Glutamatergic neuron (in vitro differentiated cells): Measurements from ENCODE around the gene TOX2. TPM values are rescaled to one million over a fixed set of nuclear protein-coding genes. Genes with fewer than 3 reads are reported as not detected.

ENCODE experiments used
- DNase-seq: peaks from one replicate; pipeline ENCODE4 v3.0.0; 2022
- H3K27ac Mint-ChIP-seq: one replicate; pipeline ENCODE4 v1.8.0; 2020; ENCODE audit warnings: mild to moderate bottlenecking, mixed read lengths, inconsistent platforms; ENCODE audit not compliant: unreplicated experiment
- H3K27me3 Mint-ChIP-seq: one replicate; pipeline ENCODE4 v1.8.0; 2020; ENCODE audit warnings: mild to moderate bottlenecking, moderate library complexity, mixed read lengths, inconsistent platforms; ENCODE audit not compliant: unreplicated experiment
- H3K36me3 Mint-ChIP-seq: one replicate; pipeline ENCODE4 v1.8.0; 2020; ENCODE audit warnings: mild to moderate bottlenecking, mixed read lengths, inconsistent platforms; ENCODE audit not compliant: unreplicated experiment
- H3K4me1 Mint-ChIP-seq: one replicate; pipeline ENCODE4 v1.8.0; 2020; ENCODE audit warnings: mild to moderate bottlenecking, low read depth, mixed read lengths, inconsistent platforms; ENCODE audit not compliant: unreplicated experiment
- H3K4me3 Mint-ChIP-seq: one replicate; pipeline ENCODE4 v1.8.0; 2020; ENCODE audit warnings: mild to moderate bottlenecking, mixed read lengths, inconsistent platforms; ENCODE audit not compliant: unreplicated experiment
- H3K9me3 Mint-ChIP-seq: one replicate; pipeline ENCODE4 v1.8.0; 2020; ENCODE audit warnings: mild to moderate bottlenecking, moderate library complexity, mixed read lengths, inconsistent platforms; ENCODE audit not compliant: unreplicated experiment
- total RNA-seq: library from RNA; stranded (reverse); fragmentation: NEBNext Ultra II Directional; extraction: Animal tissue kit (Norgen Biotek cat#: 25700); gene quantifications from one replicate; pipeline ENCODE4 v1.2.1, GENCODE V29; 2021; ENCODE audit not compliant: unreplicated experiment
- TF ChIP-seq, protein P1 (sequence below): fragments of 200-600 bp; sonication (generic); IDR thresholded peaks from one replicate; pipeline ENCODE4 v1.5.0; 2021; ENCODE audit not compliant: partially characterized antibody, unreplicated experiment

The TOX2 gene
- total RNA-seq, 1 donor from 2014 or later = 11.0 TPM

DNA sequence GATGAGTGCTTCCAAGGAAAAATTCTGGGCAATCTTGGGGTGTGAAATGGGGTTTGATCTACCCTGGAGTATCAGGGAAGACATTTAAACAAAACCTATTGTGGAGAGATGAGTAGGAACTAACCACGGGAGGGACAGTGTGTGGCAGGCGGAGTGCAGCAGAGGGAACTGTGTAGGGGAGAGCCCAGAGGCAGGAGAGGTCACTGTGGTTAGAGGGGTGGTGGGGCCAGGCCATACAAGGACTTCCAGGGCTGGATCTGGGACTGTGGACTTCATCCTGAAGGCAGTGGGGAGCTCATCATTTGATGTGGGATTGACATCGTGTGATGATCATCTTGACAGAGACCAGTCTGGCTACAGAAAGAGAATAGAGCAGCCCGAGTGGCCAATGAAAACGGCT, 89.0 kb downstream of the TOX2 start:
- Mint-ChIP-seq H3K4me1 (no peaks in the 10 kb centered on the region), H3K36me3 (peaks cover 10% of the 10 kb centered on the region), H3K9me3 (peaks cover 1% of the 10 kb centered on the region), H3K4me3 (no peak overlapping the region), H3K27ac (no peak overlapping the region), H3K27me3 (no peaks in the 10 kb centered on the region)
- no peak for DNase-seq
- TF ChIP-seq, protein P1, sequence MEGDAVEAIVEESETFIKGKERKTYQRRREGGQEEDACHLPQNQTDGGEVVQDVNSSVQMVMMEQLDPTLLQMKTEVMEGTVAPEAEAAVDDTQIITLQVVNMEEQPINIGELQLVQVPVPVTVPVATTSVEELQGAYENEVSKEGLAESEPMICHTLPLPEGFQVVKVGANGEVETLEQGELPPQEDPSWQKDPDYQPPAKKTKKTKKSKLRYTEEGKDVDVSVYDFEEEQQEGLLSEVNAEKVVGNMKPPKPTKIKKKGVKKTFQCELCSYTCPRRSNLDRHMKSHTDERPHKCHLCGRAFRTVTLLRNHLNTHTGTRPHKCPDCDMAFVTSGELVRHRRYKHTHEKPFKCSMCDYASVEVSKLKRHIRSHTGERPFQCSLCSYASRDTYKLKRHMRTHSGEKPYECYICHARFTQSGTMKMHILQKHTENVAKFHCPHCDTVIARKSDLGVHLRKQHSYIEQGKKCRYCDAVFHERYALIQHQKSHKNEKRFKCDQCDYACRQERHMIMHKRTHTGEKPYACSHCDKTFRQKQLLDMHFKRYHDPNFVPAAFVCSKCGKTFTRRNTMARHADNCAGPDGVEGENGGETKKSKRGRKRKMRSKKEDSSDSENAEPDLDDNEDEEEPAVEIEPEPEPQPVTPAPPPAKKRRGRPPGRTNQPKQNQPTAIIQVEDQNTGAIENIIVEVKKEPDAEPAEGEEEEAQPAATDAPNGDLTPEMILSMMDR = no peak

DNA sequence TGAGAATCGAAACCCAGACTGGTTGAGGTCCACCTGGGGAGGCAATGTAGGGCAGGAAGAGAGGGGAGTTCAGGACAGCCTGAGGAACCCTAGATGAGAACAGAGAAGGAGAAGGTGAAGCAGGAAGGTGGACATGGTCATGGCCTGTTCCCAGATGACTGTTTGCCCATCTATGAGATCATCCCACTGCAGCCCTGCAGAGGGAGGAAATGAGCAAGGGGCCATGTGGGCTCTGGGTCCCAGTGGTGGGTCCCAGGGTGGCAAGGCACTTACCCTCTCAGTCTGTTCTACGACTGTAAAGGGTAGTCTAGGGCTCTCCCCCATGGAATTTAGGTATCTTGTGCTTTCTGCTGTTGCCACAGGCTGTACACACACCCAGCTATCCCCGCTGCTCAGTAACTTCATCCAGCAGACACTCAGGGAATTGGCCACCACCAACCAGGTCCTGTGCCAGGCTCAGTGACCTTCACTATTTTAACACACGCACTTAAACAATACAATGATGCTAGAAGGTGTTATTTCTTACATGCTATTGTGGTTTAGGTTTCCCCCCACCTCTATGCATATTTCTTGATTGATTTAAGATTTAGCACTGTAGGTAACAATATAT, 89.8 kb downstream of the TOX2 start:
- H3K4me3 Mint-ChIP-seq = no peak overlapping the region
- no peaks in the 10 kb centered on the region for H3K27me3 Mint-ChIP-seq
- H3K36me3 Mint-ChIP-seq = peaks cover 10% of the 10 kb centered on the region
- no peaks in the 10 kb centered on the region for H3K4me1 Mint-ChIP-seq
- no peak for DNase-seq
- peaks cover 1% of the 10 kb centered on the region for H3K9me3 Mint-ChIP-seq
- H3K27ac Mint-ChIP-seq = no peak overlapping the region
- TF ChIP-seq, protein P1 = no peak

DNA sequence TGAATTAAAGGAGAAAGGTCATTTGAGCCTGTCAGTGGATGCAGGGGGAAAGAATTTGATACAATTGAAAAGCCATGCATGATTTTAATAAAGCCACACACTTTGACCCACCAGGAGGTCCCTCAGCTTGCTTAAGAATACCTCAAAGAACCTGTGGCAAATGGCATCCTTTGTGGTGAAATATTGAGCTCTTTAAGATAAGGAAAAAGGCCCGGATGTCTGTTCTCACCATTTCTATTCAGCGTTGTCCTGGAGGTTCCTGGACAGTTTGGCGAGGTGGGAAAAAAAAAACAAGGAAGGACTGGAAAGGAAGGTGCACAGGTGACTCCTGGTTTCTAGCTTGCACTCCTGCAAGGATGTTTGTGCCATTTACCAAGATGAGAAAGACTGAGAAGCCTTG, 91.0 kb downstream of the TOX2 start:
- TF ChIP-seq, protein P1 = no peak
- H3K4me1 Mint-ChIP-seq = no peaks in the 10 kb centered on the region
- H3K9me3 Mint-ChIP-seq = no peaks in the 10 kb centered on the region

DNA sequence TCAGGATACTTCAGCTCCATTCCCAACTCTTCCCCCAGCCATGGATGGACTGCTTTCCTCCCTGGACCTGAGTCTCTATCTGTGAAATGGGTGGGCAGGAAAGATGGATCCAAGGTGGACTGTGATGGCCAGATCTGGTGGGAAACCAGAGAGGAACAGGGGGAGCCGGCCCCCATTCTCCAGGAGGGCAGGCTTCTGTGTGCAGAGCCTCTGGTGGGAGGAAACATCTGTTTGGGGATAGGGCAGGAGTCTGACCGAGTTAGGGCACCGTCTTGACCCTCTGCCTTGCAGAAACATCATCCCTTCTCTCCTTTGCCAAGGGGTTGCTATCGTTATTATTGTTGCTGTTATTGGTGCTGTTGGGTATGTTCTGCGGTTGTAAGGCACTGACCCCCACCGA, 91.5 kb downstream of the TOX2 start:
- no peaks in the 10 kb centered on the region for H3K36me3 Mint-ChIP-seq
- no peak overlapping the region for H3K4me3 Mint-ChIP-seq
- no peak overlapping the region for H3K27ac Mint-ChIP-seq
- TF ChIP-seq, protein P1 = no peak
- H3K4me1 Mint-ChIP-seq = no peaks in the 10 kb centered on the region
- H3K27me3 Mint-ChIP-seq = no peaks in the 10 kb centered on the region
- DNase-seq = no peak
- peaks cover 1% of the 10 kb centered on the region for H3K9me3 Mint-ChIP-seq

More for the DNA sequence above, 91.0 kb downstream of the TOX2 start:
- Mint-ChIP-seq H3K27ac (no peak overlapping the region), H3K36me3 (peaks cover 1% of the 10 kb centered on the region), H3K4me3 (no peak overlapping the region), H3K27me3 (no peaks in the 10 kb centered on the region)
- DNase-seq = no peak

DNA sequence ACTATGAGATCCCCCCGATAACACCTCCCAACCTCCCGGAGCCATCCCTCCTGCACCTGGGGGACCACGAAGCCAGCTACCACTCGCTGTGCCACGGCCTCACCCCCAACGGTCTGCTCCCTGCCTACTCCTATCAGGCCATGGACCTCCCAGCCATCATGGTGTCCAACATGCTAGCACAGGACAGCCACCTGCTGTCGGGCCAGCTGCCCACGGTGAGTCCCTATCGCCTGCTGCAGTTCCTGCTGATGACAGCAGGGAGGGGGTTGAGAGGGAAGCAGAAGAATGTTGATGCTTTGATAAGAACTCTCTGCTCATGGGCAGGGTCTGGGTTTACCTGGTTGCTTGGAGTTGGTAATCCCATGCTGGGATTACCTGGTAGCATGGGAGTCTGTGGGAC, 91.9 kb downstream of the TOX2 start:
- no peak for DNase-seq
- H3K4me1 Mint-ChIP-seq = no peaks in the 10 kb centered on the region
- H3K27me3 Mint-ChIP-seq = no peaks in the 10 kb centered on the region
- H3K4me3 Mint-ChIP-seq = no peak overlapping the region
- TF ChIP-seq, protein P1 = no peak
- no peaks in the 10 kb centered on the region for H3K36me3 Mint-ChIP-seq
- H3K9me3 Mint-ChIP-seq = peaks cover 1% of the 10 kb centered on the region
- no peak overlapping the region for H3K27ac Mint-ChIP-seq
